ENCODE results near the gene PEX3. TPM values are rescaled to one million over a fixed set of nuclear protein-coding genes. Genes with fewer than 3 reads are reported as not detected.
A peak's percentile ranks its signal among the peaks of the same experiment; 100 is the strongest.
"Not testable (repeated sequence)": the region's sequence is repeated elsewhere in the genome, so short reads cannot be mapped to it uniquely, and the experiment has no call there.

PEX3 gene
- total RNA-seq, 1 experiment from 2014 or later, result 12.9 TPM

DNA sequence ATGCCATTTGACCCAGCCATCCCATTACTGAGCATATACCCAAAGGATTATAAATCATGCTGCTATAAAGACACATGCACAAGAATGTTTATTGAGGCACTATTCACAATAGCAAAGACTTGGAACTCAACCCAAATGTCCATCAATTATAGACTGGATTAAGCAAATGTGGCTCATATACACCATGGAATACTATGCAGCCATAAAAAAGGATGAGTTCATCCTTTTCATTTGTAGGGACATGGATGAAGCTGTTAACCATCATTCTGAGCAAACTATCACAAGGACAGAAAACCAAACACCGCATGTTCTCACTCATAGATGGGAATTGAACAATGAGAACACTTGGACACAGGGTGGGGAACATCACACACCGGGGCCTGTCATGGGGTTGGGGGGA is 2.7 kb upstream of the PEX3 start:
- H3K9me2 ChIP-seq (ENCODE audit: insufficient read depth); H3K4me2 ChIP-seq (ENCODE audit: low read length); DNase-seq (ENCODE audit: low read depth, low spot score); POLR2A ChIA-PET; intact Hi-C loops (cut with micrococcal nuclease); ATAC-seq; BruUV-seq (replicated peaks); H2AFZ ChIP-seq (ENCODE audit: low read depth, low read length, poor library complexity, severe bottlenecking); H3K9ac ChIP-seq (ENCODE audit: low read length); H3K9me3 ChIP-seq (ENCODE audit: control insufficient read depth in 1 of 2, insufficient read depth in 1 of 2, low read depth in 1 of 2, low read length in 2 of 2); RAD21 ChIA-PET (ENCODE audit: low non-redundant PET in 1 of 2, low total read pairs in 2 of 2, uncharacterized antibody in 2 of 2, unreplicated experiment in 2 of 2); H3K4me3 ChIP-seq (replicated peaks in 1 of 2; ENCODE audit: low read depth in 1 of 2, low read length in 2 of 2); H4K20me1 ChIP-seq (ENCODE audit: insufficient read depth); H3K27me3 ChIP-seq (ENCODE audit: insufficient read depth, low read length); H3K27ac ChIP-seq (ENCODE audit: low read depth, low read length); H3K36me3 ChIP-seq (ENCODE audit: control insufficient read depth in 1 of 2, insufficient read depth in 2 of 2, low read length in 2 of 2): not testable (repeated sequence)
- CTCF ChIA-PET, result interaction anchor here (0.7 to 0.9 kb wide), 2 partner anchors 128 to 807 kb away, joined by 3 read pairs; no protein-coding TSS in a partner anchor
- Histone ChIP-seq H3K79me2 (ENCODE audit: insufficient read depth, low read length) (peaks cover 86% of the 10 kb centered on the region), H3K4me1 (ENCODE audit: control insufficient read depth in 1 of 2, insufficient read depth in 2 of 2, low read length in 2 of 2) (peaks cover 2 to 16% of the 10 kb centered on the region in 2 experiments; a peak in 2 of 4 replicates)

DNA sequence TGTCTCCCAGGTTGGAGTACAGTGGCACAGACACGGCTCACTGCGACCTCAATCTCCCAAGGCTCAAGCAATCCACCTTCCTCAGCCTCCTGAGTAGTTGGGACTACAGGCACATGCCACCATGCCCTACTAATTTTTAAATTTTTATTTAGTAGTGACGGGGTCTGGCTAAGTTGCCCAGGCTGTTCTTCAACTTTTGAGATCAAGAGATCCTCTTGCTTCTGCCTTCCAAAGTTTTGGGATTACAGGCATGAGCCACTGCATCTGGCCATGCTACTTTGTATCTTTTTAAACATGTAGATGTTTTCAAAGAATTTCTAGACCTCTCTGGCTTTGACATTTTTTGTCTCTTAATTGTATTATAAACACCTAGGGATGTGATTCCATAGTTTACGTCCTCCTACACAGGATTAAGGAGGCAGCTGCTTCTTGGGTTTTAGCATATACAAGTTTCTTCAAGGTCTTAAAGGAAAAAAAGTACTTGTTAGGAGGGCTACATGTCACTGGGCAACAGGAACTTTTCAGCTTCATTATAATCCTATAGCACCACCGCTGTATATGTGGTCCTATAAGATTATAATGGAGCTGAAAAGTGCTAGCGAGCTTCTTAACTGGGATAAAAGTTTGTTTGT is 1.4 kb upstream of the PEX3 start:
- peak overlapping the region; percentile 51; the same call in 1 of the 2 replicates for H3K27ac ChIP-seq (ENCODE audit: low read depth, low read length)
- intact Hi-C loops (cut with micrococcal nuclease), result no loop called here
- POLR2A ChIA-PET, result no interaction called here

More for the DNA sequence above, 1.4 kb upstream of the PEX3 start:
- no peaks in the 10 kb centered on the region for H3K36me3 ChIP-seq (ENCODE audit: control insufficient read depth in 1 of 2, insufficient read depth in 2 of 2, low read length in 2 of 2)
- ChIA-PET RAD21 (ENCODE audit: low non-redundant PET in 1 of 2, low total read pairs in 2 of 2, uncharacterized antibody in 2 of 2, unreplicated experiment in 2 of 2) (no interaction called here), CTCF (interaction anchor here (1.7 kb wide), 1 partner anchor 975 kb away, joined by 5 read pairs; no protein-coding TSS in a partner anchor)
- peak overlapping the region; percentile 62 to 95 for H3K4me3 ChIP-seq (replicated peaks in 1 of 2; ENCODE audit: low read depth in 1 of 2, low read length in 2 of 2)
- H3K4me2 ChIP-seq (ENCODE audit: low read length), result peak overlapping the region; percentile 78
- peaks cover 75% of the 10 kb centered on the region for H3K79me2 ChIP-seq (ENCODE audit: insufficient read depth, low read length)
- H2AFZ ChIP-seq (ENCODE audit: low read depth, low read length, poor library complexity, severe bottlenecking), result no peak overlapping the region
- no TSS peak for BruUV-seq (replicated peaks)
- DNase-seq (ENCODE audit: low read depth, low spot score) (no peak), ATAC-seq (no peak)
- H3K4me1 ChIP-seq (ENCODE audit: control insufficient read depth in 1 of 2, insufficient read depth in 2 of 2, low read length in 2 of 2), result peaks cover 2 to 16% of the 10 kb centered on the region in 2 experiments; a peak in 2 of 4 replicates
- H3K9me2 ChIP-seq (ENCODE audit: insufficient read depth), result no peaks in the 10 kb centered on the region
- H3K9ac ChIP-seq (ENCODE audit: low read length), result peak overlapping the region; percentile 97
- TF ChIP-seq TCF7L2 (IDR thresholded peaks at IDR 0.05; ENCODE audit: borderline replicate concordance, extremely low read depth, insufficient read depth, insufficient read length) (no peak), FOSL1 (IDR thresholded peaks at IDR 0.05; ENCODE audit: low read depth) (no peak), CEBPB (IDR thresholded peaks at IDR 0.05; ENCODE audit: low read depth) (no peak), ELF1 (IDR thresholded peaks at IDR 0.05; ENCODE audit: borderline replicate concordance, low read depth) (no peak), ZNF274 (IDR thresholded peaks at IDR 0.05; ENCODE audit: low read depth, low read length) (no peak), JUND (IDR thresholded peaks at IDR 0.05) (no peak), REST (IDR thresholded peaks at IDR 0.05; ENCODE audit: low read depth) (no peak), EZH2 (IDR thresholded peaks at IDR 0.05) (no peak), POLR2A (IDR thresholded peaks at IDR 0.05; ENCODE audit: borderline replicate concordance, extremely low read depth, insufficient read depth, insufficient read length) (no peak), SRF (IDR thresholded peaks at IDR 0.05; ENCODE audit: low read depth) (no peak), CBX3 (IDR thresholded peaks at IDR 0.05; ENCODE audit: low read depth) (no peak), RAD21 (IDR thresholded peaks at IDR 0.05; ENCODE audit: low read depth) (no peak)
- no peaks in the 10 kb centered on the region for H3K9me3 ChIP-seq (ENCODE audit: control insufficient read depth in 1 of 2, insufficient read depth in 1 of 2, low read depth in 1 of 2, low read length in 2 of 2)
- no peaks in the 10 kb centered on the region for H3K27me3 ChIP-seq (ENCODE audit: insufficient read depth, low read length)
- no peaks in the 10 kb centered on the region for H4K20me1 ChIP-seq (ENCODE audit: insufficient read depth)

Data from HCT116 (cell line).